HG03521 (cell line): Measurements from ENCODE around the gene TSR3.
"Not testable (repeated sequence)": the region's sequence is repeated elsewhere in the genome, so short reads cannot be mapped to it uniquely, and the experiment has no call there.

Experiments used
- ATAC-seq: cut with Tn5 transposase; IDR thresholded peaks from one replicate; pipeline ENCODE4 v1.9.1; 2021; ENCODE audit warnings: mild to moderate bottlenecking, moderate library complexity; ENCODE audit not compliant: unreplicated experiment

Gene TSR3

DNA sequence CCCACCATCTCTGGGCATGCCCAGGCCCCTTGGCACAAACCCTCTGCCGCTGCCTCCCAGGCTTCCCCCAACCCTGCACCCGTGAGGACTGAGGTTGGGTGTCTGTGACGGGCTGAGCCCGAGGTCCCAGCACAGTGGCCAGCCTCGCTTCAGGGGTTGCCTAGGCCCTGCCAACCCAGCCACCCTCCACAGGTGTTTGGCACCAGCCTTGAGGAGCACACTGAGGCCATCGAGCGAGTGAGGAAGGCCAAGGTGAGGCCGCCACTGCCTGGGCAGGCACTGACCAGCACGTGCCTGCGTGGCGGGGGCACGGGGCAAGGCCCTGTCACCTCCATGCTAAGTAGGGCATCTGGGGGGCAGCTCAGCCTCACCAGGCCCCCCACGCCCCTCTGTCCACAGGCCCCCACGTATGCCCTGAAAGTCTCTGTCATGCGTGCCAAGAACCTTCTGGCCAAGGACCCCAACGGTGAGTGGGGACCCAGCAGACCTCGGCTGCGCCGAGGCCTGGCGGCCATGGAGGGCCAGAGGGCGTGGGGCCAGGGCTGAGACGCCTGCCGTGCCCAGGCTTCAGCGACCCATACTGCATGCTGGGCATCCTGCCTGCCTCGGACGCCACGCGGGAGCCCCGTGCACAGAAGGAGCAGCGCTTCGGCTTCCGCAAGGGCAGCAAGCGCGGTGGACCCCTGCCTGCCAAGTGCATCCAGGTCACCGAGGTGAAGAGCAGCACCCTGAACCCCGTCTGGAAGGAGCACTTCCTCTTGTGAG lies 10.8 kb downstream of the TSR3 start:
- ATAC-seq: no peak

DNA sequence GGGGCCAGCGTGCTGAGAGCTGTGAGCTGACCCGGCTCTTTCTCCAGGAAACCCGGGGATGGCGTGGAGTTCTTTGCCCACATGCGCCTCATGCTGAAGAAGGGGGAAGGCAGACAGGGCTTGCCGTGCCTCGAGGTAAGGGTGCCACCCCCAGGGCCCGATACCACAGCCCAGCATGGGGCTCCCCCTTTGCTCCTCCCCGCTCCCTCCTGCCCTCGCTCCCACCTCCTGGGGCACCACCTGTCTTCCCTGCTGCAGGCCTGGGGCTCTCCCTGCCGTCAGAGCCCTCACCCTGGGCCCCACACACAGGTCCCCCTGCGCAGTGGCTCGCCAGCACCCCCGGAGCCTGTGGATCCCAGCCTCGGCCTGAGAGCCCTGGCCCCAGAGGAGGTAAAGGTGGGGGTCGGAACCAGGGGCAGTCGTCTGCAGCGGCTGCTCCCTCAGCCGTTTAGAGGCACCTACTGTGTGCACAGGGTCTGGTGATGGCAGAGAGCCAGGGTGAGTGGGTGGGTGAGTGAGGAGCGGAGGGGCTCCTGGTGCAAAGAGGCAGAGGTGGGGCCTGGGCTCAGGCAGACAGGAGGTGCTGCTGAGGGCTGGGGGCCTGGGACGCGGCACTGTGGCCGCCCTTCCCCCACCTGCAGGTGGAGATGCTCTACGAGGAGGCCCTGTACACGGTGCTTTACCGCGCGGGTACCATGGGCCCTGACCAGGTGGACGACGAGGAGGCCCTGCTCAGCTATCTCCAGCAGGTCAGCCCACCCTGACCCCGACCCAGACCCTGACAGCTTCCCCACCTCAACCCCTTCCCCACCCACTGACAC lies 12.6 kb downstream of the TSR3 start:
- ATAC-seq: no peak

DNA sequence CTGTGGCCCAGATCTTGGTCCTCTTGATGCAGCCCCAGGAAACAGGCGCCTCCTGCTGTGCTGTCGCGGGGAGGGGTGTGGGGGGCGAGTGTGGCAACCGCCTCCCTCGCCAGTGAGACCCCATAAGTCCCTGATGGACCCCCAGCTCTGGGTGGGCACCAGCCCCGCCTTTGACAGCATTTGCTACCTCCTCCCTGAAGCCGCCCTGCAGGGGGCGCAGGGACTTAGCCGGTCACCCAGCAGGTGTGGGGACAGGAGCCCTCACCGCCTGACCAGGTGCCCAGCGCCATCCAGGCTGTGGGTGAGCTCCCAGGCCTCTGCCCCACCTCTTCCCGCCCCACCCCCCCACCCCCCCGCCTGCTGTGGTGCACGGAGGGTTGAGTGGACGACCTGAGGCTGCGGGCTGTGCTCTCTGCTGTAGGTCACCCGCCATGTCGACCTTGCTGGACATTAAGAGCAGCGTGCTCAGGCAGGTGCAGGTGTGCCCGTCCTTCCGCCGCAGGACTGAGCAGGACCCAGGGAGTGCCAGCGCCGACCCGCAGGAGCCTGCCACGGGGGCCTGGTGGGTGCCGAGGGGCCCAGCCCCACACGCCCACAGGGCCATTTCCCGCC lies 13.5 kb downstream of the TSR3 start:
- no peak for ATAC-seq

DNA sequence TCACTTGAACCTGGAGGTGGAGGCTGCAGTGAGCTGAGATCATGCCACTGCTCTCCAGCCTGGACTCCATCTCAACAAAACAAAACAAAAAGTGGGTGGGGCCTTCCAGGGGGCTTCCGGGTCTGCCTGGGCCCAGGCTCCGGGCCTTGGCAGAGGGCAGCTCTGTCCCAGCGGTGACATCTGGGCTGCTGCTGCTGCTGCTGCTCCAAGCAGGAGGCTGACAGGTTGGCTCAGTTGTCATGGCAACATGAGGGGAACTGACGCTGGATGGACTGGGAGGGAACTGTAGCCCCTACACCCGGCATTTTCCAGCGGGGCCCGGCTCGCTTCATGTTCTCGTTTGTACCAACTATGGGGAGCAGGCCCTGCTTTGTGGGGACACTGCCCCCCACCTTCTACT lies 14.2 kb downstream of the TSR3 start:
- no peak for ATAC-seq

DNA sequence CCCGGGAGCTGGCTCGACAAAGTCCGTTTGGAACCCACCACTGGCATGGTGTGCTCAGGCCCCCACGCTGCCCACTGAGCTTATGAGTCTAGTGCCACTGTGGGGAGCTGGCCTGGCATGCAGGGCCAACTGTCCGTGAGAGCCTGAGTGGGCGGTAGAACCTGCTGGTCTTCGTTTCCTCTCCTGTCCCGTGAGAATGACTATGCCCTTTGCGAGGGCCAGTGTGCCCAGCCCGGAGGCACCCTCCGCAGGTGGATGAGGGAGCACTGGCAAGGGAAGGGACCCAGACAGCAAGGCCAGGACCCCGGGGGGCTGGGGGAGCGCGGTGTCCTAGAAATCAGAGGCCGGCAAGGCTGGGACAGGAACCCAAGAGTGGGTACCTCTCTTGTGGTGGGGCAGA lies 15.1 kb downstream of the TSR3 start:
- ATAC-seq: no peak

DNA sequence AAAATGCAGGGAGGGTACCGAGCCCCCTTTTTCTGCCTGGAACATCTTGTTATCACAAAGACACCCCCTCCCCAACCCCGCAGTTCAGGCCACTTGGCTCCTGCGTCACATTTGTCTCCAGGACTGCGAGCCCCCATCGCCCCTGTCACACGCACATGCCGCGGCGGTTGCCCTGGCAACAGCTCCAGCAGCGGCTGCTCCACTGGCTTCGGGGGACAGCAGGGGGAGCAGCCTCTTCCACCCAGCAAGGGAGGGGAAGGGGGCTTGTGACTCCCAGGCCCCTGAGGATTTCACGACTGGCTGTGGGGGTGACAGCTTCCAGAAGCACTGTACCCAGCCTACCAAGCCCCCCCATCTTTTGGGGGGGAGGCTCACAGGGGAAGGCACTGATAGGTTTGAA lies 15.7 kb downstream of the TSR3 start:
- no peak for ATAC-seq

DNA sequence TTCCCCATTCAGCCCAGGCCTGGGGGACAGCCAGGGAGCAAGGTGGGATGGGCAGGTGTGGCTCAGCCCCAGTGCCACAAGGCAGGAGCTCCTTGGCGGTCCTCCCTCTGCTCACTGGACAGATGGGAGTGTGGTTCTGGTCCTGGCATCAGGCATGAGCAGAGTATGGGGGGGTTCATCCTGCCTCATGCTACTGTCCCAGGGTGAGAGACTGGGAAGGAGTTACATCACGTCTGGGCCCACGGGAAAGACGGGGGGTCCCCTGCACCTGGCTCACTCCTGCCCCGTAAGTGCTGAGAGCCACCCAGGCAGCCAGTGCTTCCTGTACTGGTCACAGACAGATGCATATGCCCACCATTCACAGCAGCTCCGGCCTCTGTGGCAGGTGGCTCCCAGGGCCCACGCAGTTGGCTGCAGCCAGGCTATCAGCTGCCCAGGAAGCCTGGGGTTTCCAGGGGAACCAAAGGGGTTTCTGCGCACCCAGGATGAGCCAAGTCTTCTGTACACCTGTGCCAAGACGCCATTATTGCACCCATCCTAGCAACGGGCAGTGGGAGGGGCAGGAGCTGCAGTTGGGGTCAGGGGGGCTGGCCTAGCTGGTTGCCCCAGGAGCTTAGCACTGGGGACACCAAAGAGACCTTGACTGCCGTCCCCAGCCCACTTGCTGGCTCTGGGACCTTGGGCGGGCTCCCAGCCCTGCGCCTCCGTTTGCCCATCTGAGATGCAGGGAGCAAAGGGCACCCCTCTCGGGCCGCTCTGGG lies 16.3 kb downstream of the TSR3 start:
- no peak for ATAC-seq

DNA sequence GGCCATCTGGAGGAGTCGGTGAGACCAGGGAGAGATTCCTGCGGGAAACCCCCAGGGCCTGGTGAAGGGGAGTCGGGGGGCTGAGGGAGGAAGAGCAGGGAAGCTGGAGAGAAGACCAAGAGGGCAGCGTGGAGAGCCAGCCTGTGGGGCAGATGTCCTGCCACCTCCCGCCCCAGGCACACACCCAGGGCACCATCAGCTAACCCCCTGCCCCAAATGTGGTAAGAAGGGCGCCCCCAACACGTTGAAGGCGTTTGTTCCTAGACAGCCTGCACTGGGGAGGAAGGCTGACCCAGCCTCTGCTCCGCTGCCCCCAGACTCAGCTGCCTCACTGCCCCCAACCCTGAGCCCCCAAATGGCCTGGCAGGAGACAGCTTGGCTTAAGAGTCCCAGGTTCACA lies 16.9 kb downstream of the TSR3 start:
- no peak for ATAC-seq

DNA sequence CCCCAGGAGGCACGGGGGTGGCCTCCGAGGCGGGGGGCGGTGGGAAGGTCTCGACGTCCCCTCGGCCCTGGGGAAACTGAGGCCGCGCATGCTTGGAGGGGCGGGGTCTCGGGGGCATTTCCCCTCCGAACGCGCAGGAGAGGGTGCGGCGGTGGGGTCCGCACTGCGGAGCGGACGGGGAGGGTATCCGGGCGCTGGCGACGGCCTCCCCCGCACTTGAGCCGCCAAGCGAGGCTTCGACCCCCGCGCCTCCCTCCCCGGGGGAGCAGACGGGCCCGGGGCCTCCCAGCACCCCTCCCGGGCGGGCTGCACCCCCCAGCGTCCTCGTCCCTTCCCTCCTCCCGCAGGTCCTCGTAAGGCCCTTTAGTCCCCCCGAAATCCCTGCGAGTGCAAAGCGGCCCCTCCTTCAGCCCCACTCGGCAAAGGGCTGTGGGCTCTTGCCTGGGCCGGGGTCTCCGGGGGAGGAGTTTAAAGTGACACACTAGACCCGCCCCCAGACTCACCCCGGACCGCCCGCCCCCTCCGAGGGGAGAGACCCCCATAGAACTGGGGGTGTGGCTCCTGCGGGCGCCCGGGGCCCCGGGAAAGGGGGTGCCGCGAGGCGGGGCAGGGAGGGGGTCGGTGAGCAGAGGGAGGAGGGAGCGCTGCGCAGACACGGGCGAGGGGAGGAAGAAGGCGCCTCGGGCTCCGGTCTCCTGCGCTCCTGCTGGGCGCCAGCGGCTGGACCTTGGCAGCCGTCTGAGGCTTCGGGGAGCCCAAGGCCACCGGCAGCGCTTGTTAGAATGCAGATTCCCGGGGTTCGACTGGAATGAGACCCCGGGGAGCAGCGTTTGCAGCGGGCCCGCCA lies 17.6 kb downstream of the TSR3 start:
- ATAC-seq: no peak

DNA sequence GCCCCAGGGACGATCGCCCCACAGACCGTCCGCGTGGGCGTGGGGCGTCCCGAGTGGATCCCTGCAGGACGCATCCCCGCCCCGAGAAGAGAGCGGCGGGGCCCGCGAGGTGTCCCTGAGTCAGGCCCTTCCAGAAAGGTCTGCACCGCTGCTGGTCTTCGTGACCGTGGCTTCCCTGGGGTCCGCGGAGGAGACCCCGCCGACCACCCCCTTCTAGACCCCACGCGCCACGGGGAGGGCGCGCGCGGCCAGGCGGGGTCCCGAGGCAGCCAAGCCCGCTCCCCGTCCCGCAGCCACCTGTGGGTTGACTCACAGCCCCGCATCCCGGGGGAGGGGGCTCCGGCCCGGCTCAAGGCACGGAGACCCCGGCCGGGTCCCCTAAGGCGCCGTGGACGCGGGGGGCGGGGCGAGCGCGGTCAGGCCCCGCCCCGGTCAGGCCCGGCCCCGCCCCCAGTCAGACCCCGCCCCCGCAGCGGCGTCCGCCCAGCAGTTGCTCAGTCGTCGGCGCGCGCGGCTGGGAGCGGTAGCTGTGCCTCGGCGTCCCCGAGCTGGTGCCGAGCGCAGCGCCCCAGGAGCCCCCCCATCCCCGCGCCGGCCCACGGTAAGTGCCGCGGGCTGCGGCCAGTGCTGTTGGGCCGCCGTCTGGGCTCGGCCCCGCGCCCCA lies 18.4 kb downstream of the TSR3 start, which contains the start of gene BAIAP3:
Gene BAIAP3, plus strand, starts transcription at position 497 of the 664 bp plus-strand sequence. CDS start 4,905 bp downstream, outside the sequence.
- no peak for ATAC-seq

DNA sequence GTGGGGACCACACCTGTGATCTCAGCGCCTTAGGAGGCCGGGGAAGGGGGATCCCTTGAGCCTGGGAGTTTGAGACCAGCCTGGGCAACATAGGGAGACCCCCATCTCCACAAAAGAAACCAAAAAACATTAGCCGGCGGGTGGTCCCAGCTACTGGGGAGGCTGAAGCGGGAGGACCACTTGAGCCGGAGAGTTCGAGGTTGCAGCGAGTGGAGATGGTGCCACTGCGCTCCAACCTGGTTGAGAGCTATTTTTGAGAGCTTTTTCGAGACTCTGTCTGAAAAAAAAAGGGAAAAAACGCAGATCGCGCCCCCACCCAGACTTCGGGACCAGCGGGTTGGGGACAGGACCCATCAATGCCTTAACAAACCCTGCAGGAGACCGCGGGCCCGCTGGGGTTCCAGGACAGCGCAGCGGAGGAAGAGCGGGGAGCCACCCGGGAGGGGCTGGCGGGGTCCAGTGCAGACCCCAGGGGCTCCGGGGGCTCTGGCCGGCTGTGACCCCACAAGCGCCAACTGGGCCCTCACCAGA lies 19.0 kb downstream of the TSR3 start:
- no peak for ATAC-seq

DNA sequence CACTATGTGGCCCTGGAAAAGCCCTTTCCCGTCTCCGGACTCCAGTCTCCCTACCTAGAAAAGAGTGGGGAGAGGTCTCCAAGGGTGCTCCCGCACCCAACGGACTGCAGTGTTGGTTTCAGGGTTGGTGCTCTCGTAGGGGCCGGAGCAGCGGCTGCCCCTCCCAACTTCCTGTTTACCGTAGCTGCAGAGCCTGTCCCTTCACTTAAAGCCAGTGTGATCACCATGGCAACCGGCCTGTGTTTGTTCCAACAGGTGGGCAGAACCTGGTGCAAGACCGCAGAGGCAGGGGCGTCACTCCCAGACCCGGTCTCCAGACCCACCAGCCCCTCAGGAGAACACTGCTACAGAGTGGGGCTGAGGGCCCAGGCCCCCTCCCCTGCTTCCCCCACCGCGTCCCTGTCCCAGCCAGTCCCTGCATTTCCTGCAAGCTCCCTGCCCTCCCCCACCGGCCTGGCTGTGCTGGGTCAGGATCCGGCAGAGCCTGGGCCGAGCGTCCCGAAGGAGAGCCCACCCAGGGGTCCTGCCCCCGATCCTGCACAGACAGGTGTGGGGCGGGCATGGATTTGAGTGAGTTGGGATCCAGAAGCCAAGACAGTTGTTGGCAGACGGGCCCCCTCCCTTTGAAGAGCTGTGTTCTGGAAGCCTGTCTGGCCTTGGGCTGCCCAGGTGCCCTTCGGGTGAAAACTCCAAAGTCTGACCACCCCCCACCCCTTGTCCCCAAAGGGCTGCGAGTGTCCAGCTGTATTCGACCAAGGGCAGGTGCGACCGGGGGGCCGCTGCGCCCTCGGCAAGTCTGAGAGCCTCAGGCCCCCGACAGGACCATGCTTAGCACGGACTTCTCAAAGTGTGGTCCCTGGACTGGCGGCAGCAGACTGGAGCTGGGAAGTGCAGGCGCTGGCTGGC lies 19.7 kb downstream of the TSR3 start:
- peak; percentile 46 for ATAC-seq

DNA sequence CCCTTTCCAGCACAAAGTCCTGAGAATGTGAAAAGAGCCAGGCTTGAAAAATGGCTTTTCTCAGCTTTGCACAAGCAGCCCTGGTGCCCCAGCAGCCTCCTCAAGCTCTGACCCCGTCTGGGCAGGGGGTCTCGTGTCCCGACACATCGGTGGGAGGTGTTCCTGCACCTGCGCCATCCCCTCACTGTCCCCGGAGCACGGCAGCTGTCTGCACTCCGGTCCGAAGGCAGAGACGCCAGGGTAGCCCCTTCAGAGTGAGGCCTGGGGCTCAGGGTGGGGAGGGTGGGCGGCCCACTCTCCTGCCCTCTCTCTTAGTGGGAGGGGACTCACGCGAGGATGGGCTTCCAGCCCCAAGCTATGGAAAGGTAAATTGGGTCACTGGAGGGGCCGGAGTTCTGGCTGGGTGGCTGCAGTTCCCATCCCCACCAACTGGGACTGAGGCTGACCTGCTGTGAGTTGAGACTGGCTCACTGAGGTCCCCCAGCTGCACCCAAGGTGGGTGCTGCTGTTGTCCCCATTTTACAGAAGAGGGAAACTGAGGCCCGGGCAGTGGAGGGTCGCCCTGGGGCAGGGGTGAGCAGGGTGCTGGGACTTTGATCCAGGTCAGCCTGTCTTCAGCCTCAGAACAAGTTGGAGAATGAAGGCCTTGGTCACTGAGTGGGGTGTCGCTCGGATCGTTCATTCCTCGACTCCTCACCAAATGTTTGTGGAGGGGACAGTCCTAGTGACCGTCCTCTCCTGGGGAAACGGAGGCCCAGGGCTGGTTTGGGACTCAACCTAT lies 20.6 kb downstream of the TSR3 start:
- no peak for ATAC-seq

DNA sequence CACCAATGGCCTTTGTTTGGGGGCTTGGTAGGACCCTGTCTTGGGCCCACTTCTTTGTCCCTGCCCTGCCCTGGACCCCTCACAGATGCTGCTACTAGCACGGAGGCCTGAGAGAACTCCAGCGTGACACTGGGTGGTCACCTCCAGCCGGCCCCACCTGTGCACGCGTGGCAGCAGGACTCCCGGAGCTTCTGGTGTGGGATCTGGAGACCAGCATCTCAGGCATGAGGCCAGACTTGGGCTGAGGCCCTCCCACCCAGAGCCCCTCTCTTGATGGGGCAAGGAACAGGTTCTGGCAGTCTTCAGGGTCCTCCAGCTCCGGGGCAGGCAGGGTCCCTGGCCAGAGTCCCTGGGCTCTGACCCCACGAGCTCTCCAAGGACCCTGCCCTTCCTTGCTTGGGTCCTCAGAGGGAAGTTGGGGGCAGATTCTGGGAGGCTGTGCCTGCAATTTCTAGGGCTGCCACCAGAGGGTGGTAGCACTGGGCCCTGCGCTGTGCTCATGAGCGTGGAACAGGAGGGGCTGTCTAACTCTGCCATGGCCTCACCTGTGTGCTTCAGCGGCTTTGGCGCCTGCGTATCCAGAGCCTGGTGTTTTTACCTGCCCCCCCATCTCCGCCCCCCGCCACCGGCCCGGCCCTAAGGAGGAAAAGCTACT lies 21.3 kb downstream of the TSR3 start:
- ATAC-seq: no peak

DNA sequence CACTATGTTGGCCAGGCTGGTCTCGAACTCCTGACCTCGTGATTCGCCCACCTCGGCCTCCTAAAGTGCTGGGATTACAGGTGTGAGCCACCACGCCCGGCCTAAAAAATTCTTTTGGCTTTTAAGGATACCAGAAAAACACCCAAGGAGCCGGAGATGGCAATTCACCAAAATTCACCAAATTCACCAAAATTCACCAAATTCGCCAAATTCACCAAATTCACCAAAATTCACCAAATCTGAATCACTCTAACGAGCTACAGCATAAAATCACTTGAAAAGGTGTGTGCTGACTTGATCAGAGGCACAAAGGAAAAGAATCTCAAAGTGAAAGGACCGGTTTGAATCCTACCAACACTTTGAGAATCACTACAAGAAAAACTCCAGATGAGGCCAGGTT lies 22.7 kb downstream of the TSR3 start:
- not testable (repeated sequence) for ATAC-seq

DNA sequence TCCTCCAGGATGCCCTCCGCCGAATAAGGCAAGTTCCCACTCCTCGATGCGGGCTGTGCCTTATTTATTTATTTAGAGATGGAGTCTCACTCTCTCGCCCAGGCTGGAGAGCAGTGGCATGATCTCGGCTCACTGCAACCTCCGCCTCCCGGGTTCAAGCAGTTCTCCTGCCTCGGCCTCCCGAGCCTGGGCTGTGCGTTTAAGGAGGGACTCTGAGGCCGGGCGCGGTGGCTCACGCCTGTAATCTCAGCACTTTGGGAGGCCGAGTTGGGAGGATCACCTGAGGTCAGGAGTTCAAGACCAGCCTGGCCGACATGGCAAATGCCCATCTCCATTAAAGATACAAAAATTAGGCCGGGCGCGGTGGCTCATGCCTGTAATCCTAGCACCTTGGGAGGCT lies 23.5 kb downstream of the TSR3 start:
- ATAC-seq: not testable (repeated sequence)

DNA sequence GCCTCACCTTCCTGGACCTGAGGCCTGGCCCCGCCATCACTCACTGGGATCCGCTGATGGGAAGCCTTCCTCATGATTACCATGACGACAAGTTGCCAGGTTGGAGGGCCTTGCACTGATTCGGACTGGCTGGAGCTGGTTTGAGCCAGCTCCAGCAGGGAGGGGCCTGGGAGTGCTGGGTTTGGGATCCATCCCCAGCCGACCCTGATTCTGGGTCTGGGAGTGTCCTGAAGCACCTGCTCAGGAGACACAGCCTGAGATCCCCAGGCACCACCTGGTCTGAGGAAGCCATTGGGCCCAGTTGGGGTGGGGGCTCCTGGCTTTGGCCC lies 24.1 kb downstream of the TSR3 start:
- no peak for ATAC-seq
